ENCODE data around the gene YLPM1.

- TF ChIP-seq CTCF (IDR thresholded peaks at IDR 0.05): no peak
- no peak for TF ChIP-seq POLR2A (IDR thresholded peaks at IDR 0.05)
Measured at GRCh38 chr14:74754899-74755298, 8.2 kb upstream of the YLPM1 start.

Data from body of pancreas (tissue), 4 donors.